ENCODE measurements around the gene LRRC40. TPM values are rescaled to one million over a fixed set of nuclear protein-coding genes. Genes with fewer than 3 reads are reported as not detected.
"Not testable (repeated sequence)": the region's sequence is repeated elsewhere in the genome, so short reads cannot be mapped to it uniquely, and the experiment has no call there.

The LRRC40 gene
- total RNA-seq, 1 donor from 2014 or later = 13.6 TPM

- no peaks in the 10 kb centered on the region for H3K4me1 ChIP-seq (ENCODE audit: control insufficient read depth in 3 of 3, insufficient read depth in 3 of 3, low read length in 3 of 3)
- no peaks in the 10 kb centered on the region for H3K27me3 ChIP-seq (ENCODE audit: control insufficient read depth in 3 of 3, insufficient read depth in 3 of 3, low read length in 3 of 3)
- no peak overlapping the region for H3K4me3 ChIP-seq (ENCODE audit: low read length in 3 of 3)
- no peaks in the 10 kb centered on the region for H3K36me3 ChIP-seq (ENCODE audit: control insufficient read depth in 3 of 3, insufficient read depth in 3 of 3, low read length in 3 of 3)
- no peaks in the 10 kb centered on the region for H3K9me3 ChIP-seq (ENCODE audit: control insufficient read depth in 3 of 3, low read length in 3 of 3)
- no peak overlapping the region for H3K27ac ChIP-seq (ENCODE audit: low read depth, low read length)
- no peak overlapping the region for H3K9ac ChIP-seq (ENCODE audit: low read depth in 1 of 3, low read length in 3 of 3)
These were observed 16.9 kb downstream of the LRRC40 start for GRCh38 chr1:70188522-70188921.

- not testable (repeated sequence) for H3K4me1 ChIP-seq (ENCODE audit: control insufficient read depth in 3 of 3, insufficient read depth in 3 of 3, low read length in 3 of 3)
These were observed 20.2 kb downstream of the LRRC40 start for GRCh38 chr1:70185181-70185580.

GRCh38 chr1:70171512-70171911, 33.9 kb downstream of the LRRC40 start:
- no peak overlapping the region for H3K27ac ChIP-seq (ENCODE audit: low read depth, low read length)
- no peak overlapping the region for H3K4me3 ChIP-seq (ENCODE audit: low read length in 3 of 3)
- no peak overlapping the region for H3K9ac ChIP-seq (ENCODE audit: low read depth in 1 of 3, low read length in 3 of 3)
- no peaks in the 10 kb centered on the region for H3K9me3 ChIP-seq (ENCODE audit: control insufficient read depth in 3 of 3, low read length in 3 of 3)
- H3K36me3 ChIP-seq (ENCODE audit: control insufficient read depth in 3 of 3, insufficient read depth in 3 of 3, low read length in 3 of 3) = peaks cover 0 to 12% (median 7%) of the 10 kb centered on the region in 3 donors
- H3K4me1 ChIP-seq (ENCODE audit: control insufficient read depth in 3 of 3, insufficient read depth in 3 of 3, low read length in 3 of 3) = no peaks in the 10 kb centered on the region
- H3K27me3 ChIP-seq (ENCODE audit: control insufficient read depth in 3 of 3, insufficient read depth in 3 of 3, low read length in 3 of 3) = no peaks in the 10 kb centered on the region

More at GRCh38 chr1:70185181-70185580, 20.2 kb downstream of the LRRC40 start:
- not testable (repeated sequence) for H3K9me3 ChIP-seq (ENCODE audit: control insufficient read depth in 3 of 3, low read length in 3 of 3); H3K4me3 ChIP-seq (ENCODE audit: low read length in 3 of 3); H3K36me3 ChIP-seq (ENCODE audit: control insufficient read depth in 3 of 3, insufficient read depth in 3 of 3, low read length in 3 of 3); H3K9ac ChIP-seq (ENCODE audit: low read depth in 1 of 3, low read length in 3 of 3); H3K27ac ChIP-seq (ENCODE audit: low read depth, low read length); H3K27me3 ChIP-seq (ENCODE audit: control insufficient read depth in 3 of 3, insufficient read depth in 3 of 3, low read length in 3 of 3)

- H3K4me3 ChIP-seq (ENCODE audit: low read length in 3 of 3) = no peak overlapping the region
- no peak overlapping the region for H3K9ac ChIP-seq (ENCODE audit: low read depth in 1 of 3, low read length in 3 of 3)
- H3K36me3 ChIP-seq (ENCODE audit: control insufficient read depth in 3 of 3, insufficient read depth in 3 of 3, low read length in 3 of 3) = peaks cover 0 to 7% (median 0%) of the 10 kb centered on the region in 3 donors
- no peaks in the 10 kb centered on the region for H3K9me3 ChIP-seq (ENCODE audit: control insufficient read depth in 3 of 3, low read length in 3 of 3)
- no peaks in the 10 kb centered on the region for H3K27me3 ChIP-seq (ENCODE audit: control insufficient read depth in 3 of 3, insufficient read depth in 3 of 3, low read length in 3 of 3)
- no peaks in the 10 kb centered on the region for H3K4me1 ChIP-seq (ENCODE audit: control insufficient read depth in 3 of 3, insufficient read depth in 3 of 3, low read length in 3 of 3)
- no peak overlapping the region for H3K27ac ChIP-seq (ENCODE audit: low read depth, low read length)
These were observed 36.1 kb downstream of the LRRC40 start for GRCh38 chr1:70169018-70169839.

GRCh38 chr1:70168283-70168682, 37.1 kb downstream of the LRRC40 start:
- Histone ChIP-seq H3K27ac (ENCODE audit: low read depth, low read length) (no peak overlapping the region), H3K27me3 (ENCODE audit: control insufficient read depth in 3 of 3, insufficient read depth in 3 of 3, low read length in 3 of 3) (no peaks in the 10 kb centered on the region), H3K4me1 (ENCODE audit: control insufficient read depth in 3 of 3, insufficient read depth in 3 of 3, low read length in 3 of 3) (no peaks in the 10 kb centered on the region), H3K36me3 (ENCODE audit: control insufficient read depth in 3 of 3, insufficient read depth in 3 of 3, low read length in 3 of 3) (peaks cover 0 to 7% (median 0%) of the 10 kb centered on the region in 3 donors), H3K9ac (ENCODE audit: low read depth in 1 of 3, low read length in 3 of 3) (no peak overlapping the region), H3K4me3 (ENCODE audit: low read length in 3 of 3) (no peak overlapping the region), H3K9me3 (ENCODE audit: control insufficient read depth in 3 of 3, low read length in 3 of 3) (no peaks in the 10 kb centered on the region)

DNA sequence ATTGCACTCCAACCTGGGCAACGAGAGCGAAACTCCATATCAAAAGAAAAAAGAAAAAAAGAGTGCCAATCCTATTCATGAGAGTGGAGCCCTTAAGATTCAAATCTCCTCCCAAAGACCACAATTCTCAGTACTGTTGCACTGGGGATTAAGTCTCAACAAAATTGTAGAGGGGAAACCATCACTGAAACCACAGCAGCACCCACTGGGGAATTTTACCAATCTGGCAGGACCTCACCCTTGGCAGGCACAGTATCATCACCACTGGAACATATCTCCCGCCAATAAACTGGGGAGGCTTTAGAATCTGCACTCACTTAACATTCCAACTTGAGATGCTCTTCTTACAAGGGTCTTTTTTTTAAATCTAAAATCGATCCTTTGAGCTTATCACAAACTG, 41.0 kb downstream of the LRRC40 start:
- no peaks in the 10 kb centered on the region for H3K27me3 ChIP-seq (ENCODE audit: control insufficient read depth in 3 of 3, insufficient read depth in 3 of 3, low read length in 3 of 3)
- H3K36me3 ChIP-seq (ENCODE audit: control insufficient read depth in 3 of 3, insufficient read depth in 3 of 3, low read length in 3 of 3) = no peaks in the 10 kb centered on the region
- H3K9ac ChIP-seq (ENCODE audit: low read depth in 1 of 3, low read length in 3 of 3) = no peak overlapping the region
- H3K4me3 ChIP-seq (ENCODE audit: low read length in 3 of 3) = no peak overlapping the region
- H3K4me1 ChIP-seq (ENCODE audit: control insufficient read depth in 3 of 3, insufficient read depth in 3 of 3, low read length in 3 of 3) = no peaks in the 10 kb centered on the region
- no peaks in the 10 kb centered on the region for H3K9me3 ChIP-seq (ENCODE audit: control insufficient read depth in 3 of 3, low read length in 3 of 3)
- H3K27ac ChIP-seq (ENCODE audit: low read depth, low read length) = no peak overlapping the region

DNA sequence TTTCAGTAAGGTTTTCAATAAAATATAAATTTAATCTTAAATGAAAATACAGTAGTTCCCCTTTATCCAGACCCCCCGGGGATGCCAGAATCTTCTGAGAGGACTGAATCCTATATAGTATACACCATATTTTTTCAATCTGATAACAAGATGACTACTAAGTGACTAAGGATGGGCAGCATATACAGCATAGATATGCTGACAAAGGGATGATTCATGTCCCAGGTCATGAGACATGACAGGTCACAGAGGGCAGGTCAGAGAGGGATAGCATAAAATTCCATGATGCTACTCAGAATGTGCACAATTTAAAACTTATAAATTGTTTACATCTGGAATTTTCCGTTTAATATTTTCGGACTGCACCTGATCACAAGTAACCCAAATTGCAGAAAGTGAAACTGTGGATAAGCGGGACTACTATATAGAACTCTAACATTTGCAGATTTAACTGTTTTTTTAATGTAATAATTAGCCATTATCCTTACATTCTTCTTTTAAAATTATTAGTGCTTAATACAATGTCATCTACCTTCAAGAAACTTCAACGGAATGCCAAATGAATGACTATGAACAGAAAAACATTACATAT, 48.8 kb downstream of the LRRC40 start:
- H3K27me3 ChIP-seq (ENCODE audit: control insufficient read depth in 3 of 3, insufficient read depth in 3 of 3, low read length in 3 of 3) = no peaks in the 10 kb centered on the region
- no peaks in the 10 kb centered on the region for H3K9me3 ChIP-seq (ENCODE audit: control insufficient read depth in 3 of 3, low read length in 3 of 3)
- H3K27ac ChIP-seq (ENCODE audit: low read depth, low read length) = no peak overlapping the region
- H3K4me3 ChIP-seq (ENCODE audit: low read length in 3 of 3) = no peak overlapping the region
- H3K36me3 ChIP-seq (ENCODE audit: control insufficient read depth in 3 of 3, insufficient read depth in 3 of 3, low read length in 3 of 3) = peaks cover 0 to 3% (median 3%) of the 10 kb centered on the region in 3 donors
- no peaks in the 10 kb centered on the region for H3K4me1 ChIP-seq (ENCODE audit: control insufficient read depth in 3 of 3, insufficient read depth in 3 of 3, low read length in 3 of 3)
- no peak overlapping the region for H3K9ac ChIP-seq (ENCODE audit: low read depth in 1 of 3, low read length in 3 of 3)

- no peak overlapping the region for H3K27ac ChIP-seq (ENCODE audit: low read depth, low read length)
- H3K9ac ChIP-seq (ENCODE audit: low read depth in 1 of 3, low read length in 3 of 3) = no peak overlapping the region
- H3K36me3 ChIP-seq (ENCODE audit: control insufficient read depth in 3 of 3, insufficient read depth in 3 of 3, low read length in 3 of 3) = peaks cover 0 to 12% (median 3%) of the 10 kb centered on the region in 3 donors
- no peaks in the 10 kb centered on the region for H3K27me3 ChIP-seq (ENCODE audit: control insufficient read depth in 3 of 3, insufficient read depth in 3 of 3, low read length in 3 of 3)
- no peaks in the 10 kb centered on the region for H3K4me1 ChIP-seq (ENCODE audit: control insufficient read depth in 3 of 3, insufficient read depth in 3 of 3, low read length in 3 of 3)
- no peaks in the 10 kb centered on the region for H3K9me3 ChIP-seq (ENCODE audit: control insufficient read depth in 3 of 3, low read length in 3 of 3)
- H3K4me3 ChIP-seq (ENCODE audit: low read length in 3 of 3) = no peak overlapping the region
These were observed 51.6 kb downstream of the LRRC40 start for GRCh38 chr1:70153739-70154138.

DNA sequence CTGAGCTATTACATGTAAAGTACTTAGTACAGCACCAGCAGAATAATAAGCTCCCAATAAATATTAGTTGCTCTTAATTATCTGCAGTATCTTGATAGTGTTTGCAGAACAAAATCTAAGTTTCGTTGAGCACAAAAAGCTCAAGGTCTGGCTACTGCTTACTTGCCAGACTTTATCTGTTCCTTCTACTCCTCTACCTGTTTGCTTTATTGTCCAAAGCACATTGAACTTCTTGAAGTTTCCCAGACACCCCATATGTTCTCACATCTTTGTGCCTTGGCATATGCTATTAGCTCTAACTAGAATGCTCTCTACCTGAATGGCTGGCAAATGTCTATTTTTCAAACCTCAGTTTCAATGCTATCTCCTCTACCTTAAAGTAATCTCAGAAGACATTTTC, 54.9 kb downstream of the LRRC40 start:
- Histone ChIP-seq H3K4me1 (ENCODE audit: control insufficient read depth in 3 of 3, insufficient read depth in 3 of 3, low read length in 3 of 3) (no peaks in the 10 kb centered on the region), H3K27ac (ENCODE audit: low read depth, low read length) (no peak overlapping the region), H3K9ac (ENCODE audit: low read depth in 1 of 3, low read length in 3 of 3) (no peak overlapping the region), H3K27me3 (ENCODE audit: control insufficient read depth in 3 of 3, insufficient read depth in 3 of 3, low read length in 3 of 3) (no peaks in the 10 kb centered on the region), H3K36me3 (ENCODE audit: control insufficient read depth in 3 of 3, insufficient read depth in 3 of 3, low read length in 3 of 3) (peaks cover 0 to 24% (median 13%) of the 10 kb centered on the region in 3 donors), H3K4me3 (ENCODE audit: low read length in 3 of 3) (no peak overlapping the region), H3K9me3 (ENCODE audit: control insufficient read depth in 3 of 3, low read length in 3 of 3) (no peaks in the 10 kb centered on the region)

DNA sequence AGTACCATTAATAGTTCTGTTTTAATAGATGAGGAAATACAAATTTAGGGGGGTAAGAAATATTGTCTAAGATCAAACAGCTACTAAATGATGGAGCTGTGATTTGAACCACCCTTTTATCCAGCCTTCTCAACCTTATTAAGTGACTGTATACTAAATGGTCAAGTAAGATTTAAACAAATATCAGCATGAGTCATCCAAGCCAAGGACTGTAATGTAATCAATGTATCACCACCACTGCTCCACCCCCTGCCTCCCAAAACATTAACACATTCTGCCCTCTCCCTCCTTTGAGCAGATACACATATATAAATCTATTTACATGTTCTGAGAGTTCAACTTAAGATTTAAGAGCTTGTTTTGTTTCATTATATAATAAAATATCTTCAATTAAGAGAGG, 58.9 kb downstream of the LRRC40 start:
- no peak overlapping the region for H3K27ac ChIP-seq (ENCODE audit: low read depth, low read length)
- H3K4me3 ChIP-seq (ENCODE audit: low read length in 3 of 3) = no peak overlapping the region
- no peak overlapping the region for H3K9ac ChIP-seq (ENCODE audit: low read depth in 1 of 3, low read length in 3 of 3)
- H3K9me3 ChIP-seq (ENCODE audit: control insufficient read depth in 3 of 3, low read length in 3 of 3) = no peaks in the 10 kb centered on the region
- H3K4me1 ChIP-seq (ENCODE audit: control insufficient read depth in 3 of 3, insufficient read depth in 3 of 3, low read length in 3 of 3) = peaks cover 3 to 8% (median 6%) of the 10 kb centered on the region in 3 donors
- H3K36me3 ChIP-seq (ENCODE audit: control insufficient read depth in 3 of 3, insufficient read depth in 3 of 3, low read length in 3 of 3) = peaks cover 0 to 21% (median 11%) of the 10 kb centered on the region in 3 donors
- H3K27me3 ChIP-seq (ENCODE audit: control insufficient read depth in 3 of 3, insufficient read depth in 3 of 3, low read length in 3 of 3) = no peaks in the 10 kb centered on the region
